Smooth muscle cell of trachea (primary cell): ENCODE measurements around the gene ZNF217. TPM values are rescaled to one million over a fixed set of nuclear protein-coding genes. Genes with fewer than 3 reads are reported as not detected.

Source experiments
- total RNA-seq: library from RNA; depleted of rRNA; stranded (reverse); fragments of >200 nt; gene quantifications from 2 replicates; pipeline ENCODE4 v1.2.1, GENCODE V29; 2014

The ZNF217 gene
- total RNA-seq = 16.2 and 25.5 TPM in 2 replicates

DNA sequence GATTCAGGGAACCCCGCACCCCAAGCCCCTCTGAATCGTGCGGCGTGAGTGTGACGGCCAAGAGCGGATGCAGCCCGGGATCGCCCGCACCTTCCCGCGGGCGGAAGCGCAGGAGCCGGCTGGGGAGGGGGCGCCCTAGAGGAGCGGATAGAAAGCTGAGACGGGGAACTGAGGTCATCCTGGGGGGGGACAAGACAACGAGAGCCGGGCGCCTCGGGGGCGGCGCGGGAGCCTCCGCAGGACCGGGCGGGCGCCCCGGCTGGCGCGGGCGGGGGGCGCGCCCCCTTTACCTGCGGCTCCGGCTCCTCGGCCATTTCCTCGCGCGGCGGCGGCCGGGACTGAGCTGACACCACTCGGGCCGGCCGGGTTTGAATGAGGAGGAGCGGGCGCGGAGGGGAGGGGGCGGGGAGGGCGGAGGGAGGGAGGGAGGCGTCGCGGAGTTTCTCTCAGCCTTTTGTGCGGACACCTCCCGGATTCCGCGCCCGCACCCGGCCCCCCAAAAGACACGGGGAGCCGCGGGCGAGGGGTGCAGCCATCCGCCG, at the start of gene ZNF217:
Gene ZNF217, minus strand, starts transcription at position 374 of the 542 bp plus-strand sequence. CDS start 11,013 bp downstream, outside the sequence.

